Lower leg skin (tissue), 3 donors: ENCODE data around the gene JARID2.

Experiments used
- POLR2A ChIP-seq, 2 donors: fragments of 450-650 bp; IDR thresholded peaks; one replicate each; pipeline ENCODE4 v1.6.1; 2016 to 2017; ENCODE audit warnings: antibody characterized with exemption in 2 of 2, mild to moderate bottlenecking in 1 of 2, moderate library complexity in 1 of 2
- TF ChIP-seq, protein P1 (sequence below), 3 donors: fragments of 450-650 bp; IDR thresholded peaks; one replicate each; pipeline ENCODE4 v1.5.1; 2016; ENCODE audit warnings: antibody characterized with exemption in 3 of 3, mild to moderate bottlenecking in 3 of 3, moderate library complexity in 2 of 3

DNA sequence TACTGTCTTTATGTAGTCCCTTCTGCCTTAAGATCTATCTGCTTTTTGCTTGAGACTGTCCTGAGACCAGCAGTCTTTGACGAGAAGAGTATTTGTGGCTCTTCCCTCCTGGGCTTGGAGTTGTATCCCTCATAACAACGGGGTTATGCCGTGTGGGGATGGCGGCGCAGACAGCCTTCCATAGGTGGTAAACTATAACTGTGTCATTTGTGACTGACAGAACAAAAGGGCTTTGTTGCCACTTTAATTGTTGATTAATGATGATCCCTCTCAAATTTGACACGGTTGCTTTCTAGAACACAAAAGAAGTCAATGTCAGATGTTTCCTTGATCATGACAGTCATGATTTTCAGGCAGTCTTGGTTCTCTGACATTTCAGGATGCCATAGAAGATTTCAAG is 196.6 kb downstream of the JARID2 start:
- TF ChIP-seq POLR2A (IDR thresholded peaks at IDR 0.05), result no peak
- TF ChIP-seq, protein P1, sequence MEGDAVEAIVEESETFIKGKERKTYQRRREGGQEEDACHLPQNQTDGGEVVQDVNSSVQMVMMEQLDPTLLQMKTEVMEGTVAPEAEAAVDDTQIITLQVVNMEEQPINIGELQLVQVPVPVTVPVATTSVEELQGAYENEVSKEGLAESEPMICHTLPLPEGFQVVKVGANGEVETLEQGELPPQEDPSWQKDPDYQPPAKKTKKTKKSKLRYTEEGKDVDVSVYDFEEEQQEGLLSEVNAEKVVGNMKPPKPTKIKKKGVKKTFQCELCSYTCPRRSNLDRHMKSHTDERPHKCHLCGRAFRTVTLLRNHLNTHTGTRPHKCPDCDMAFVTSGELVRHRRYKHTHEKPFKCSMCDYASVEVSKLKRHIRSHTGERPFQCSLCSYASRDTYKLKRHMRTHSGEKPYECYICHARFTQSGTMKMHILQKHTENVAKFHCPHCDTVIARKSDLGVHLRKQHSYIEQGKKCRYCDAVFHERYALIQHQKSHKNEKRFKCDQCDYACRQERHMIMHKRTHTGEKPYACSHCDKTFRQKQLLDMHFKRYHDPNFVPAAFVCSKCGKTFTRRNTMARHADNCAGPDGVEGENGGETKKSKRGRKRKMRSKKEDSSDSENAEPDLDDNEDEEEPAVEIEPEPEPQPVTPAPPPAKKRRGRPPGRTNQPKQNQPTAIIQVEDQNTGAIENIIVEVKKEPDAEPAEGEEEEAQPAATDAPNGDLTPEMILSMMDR (IDR thresholded peaks at IDR 0.05), result no peak
